ENCODE results near the gene PCDH9. TPM values are rescaled to one million over a fixed set of nuclear protein-coding genes. Genes with fewer than 3 reads are reported as not detected.

PCDH9 gene
- total RNA-seq, 4 donors from 2014 or later = 0.64 to 1.1 (median 0.82) TPM

DNA sequence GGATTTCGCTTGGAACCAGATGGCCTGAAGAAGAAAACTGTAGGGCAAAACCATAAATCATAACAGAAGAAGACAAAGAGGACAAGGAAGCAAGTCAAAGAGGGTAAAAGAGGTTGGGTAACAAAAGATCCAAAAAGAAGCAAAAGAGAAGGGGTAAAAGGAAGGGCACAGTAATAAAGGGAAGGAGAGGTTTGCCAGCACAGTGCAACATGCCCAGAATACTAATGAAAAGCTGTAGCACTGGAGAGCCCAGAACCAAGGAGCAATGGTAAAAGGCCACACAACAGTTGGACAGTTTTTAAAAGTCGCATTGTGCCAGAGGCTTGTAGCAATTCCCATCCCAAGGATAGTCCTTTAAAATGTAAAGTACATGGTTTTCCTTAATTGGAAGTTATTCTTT lies 506.6 kb downstream of the PCDH9 start:
- DNase-seq (ENCODE audit: low spot score in 2 of 2) = no peak
- Histone ChIP-seq H3K36me3 (no peaks in the 10 kb centered on the region), H3K9me3 (no peaks in the 10 kb centered on the region), H3K4me3 (no peak overlapping the region), H3K4me1 (no peaks in the 10 kb centered on the region), H3K27me3 (no peaks in the 10 kb centered on the region), H3K27ac (no peak overlapping the region)
- 75% methylated on average over 2 of the region's 2 CpGs for WGBS
- no peak for TF ChIP-seq POLR2AphosphoS5 (IDR thresholded peaks at IDR 0.05)
- no peak for TF ChIP-seq POLR2A (IDR thresholded peaks at IDR 0.05)
- TF ChIP-seq, protein P1, sequence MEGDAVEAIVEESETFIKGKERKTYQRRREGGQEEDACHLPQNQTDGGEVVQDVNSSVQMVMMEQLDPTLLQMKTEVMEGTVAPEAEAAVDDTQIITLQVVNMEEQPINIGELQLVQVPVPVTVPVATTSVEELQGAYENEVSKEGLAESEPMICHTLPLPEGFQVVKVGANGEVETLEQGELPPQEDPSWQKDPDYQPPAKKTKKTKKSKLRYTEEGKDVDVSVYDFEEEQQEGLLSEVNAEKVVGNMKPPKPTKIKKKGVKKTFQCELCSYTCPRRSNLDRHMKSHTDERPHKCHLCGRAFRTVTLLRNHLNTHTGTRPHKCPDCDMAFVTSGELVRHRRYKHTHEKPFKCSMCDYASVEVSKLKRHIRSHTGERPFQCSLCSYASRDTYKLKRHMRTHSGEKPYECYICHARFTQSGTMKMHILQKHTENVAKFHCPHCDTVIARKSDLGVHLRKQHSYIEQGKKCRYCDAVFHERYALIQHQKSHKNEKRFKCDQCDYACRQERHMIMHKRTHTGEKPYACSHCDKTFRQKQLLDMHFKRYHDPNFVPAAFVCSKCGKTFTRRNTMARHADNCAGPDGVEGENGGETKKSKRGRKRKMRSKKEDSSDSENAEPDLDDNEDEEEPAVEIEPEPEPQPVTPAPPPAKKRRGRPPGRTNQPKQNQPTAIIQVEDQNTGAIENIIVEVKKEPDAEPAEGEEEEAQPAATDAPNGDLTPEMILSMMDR (IDR thresholded peaks at IDR 0.05) = no peak
- TF ChIP-seq EP300 (IDR thresholded peaks at IDR 0.05) = no peak

DNA sequence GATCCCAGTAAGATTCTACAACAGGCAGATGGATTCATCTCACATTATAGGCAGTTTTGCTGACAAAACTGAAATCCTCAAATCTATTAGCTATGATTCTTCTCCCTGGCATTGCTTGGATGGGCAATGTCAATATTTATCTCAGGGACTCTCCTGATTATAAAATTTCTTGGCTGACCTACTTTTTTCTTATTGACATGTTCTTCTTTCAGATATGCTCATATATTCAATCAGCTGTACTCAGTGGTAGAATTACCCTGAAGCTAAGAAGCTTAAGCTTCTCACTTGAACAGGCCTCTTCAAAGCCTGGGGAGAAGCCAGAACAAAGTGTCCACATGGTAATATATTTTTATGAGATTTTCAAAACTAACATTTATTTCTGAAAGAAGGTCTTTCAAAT lies 513.6 kb downstream of the PCDH9 start:
- H3K4me1 ChIP-seq = no peaks in the 10 kb centered on the region
- H3K27me3 ChIP-seq = no peaks in the 10 kb centered on the region
- H3K9me3 ChIP-seq = no peaks in the 10 kb centered on the region
- H3K27ac ChIP-seq = no peak overlapping the region
- TF ChIP-seq, protein P1 (IDR thresholded peaks at IDR 0.05) = no peak
- TF ChIP-seq POLR2A (IDR thresholded peaks at IDR 0.05) (no peak), EP300 (IDR thresholded peaks at IDR 0.05) (no peak), POLR2AphosphoS5 (IDR thresholded peaks at IDR 0.05) (no peak)
- no peaks in the 10 kb centered on the region for H3K36me3 ChIP-seq
- no peak for DNase-seq (ENCODE audit: low spot score in 2 of 2)
- H3K4me3 ChIP-seq = no peak overlapping the region

DNA sequence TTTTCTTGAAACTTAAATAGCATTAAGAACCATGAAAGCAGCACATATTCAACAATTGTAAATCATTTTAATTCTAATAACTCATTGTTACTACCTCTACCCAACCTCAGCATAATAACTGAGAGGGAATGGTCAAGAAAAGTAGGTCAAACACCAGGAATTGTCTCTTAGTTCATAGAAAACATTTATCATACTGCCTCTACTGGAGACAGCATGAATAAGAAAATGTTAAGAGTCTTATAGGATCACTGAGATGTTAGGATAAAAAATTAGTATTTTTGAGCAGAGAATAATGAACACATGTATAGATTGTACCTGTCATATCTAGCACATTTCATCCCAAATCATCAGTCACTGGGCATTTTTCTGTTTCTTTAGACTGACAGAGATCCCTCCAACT lies 515.3 kb downstream of the PCDH9 start:
- Histone ChIP-seq H3K27ac (no peak overlapping the region), H3K36me3 (no peaks in the 10 kb centered on the region), H3K9me3 (no peaks in the 10 kb centered on the region), H3K4me1 (no peaks in the 10 kb centered on the region), H3K27me3 (no peaks in the 10 kb centered on the region), H3K4me3 (no peak overlapping the region)
- DNase-seq (ENCODE audit: low spot score in 2 of 2) = no peak
- TF ChIP-seq, protein P1 (IDR thresholded peaks at IDR 0.05) = no peak
- TF ChIP-seq POLR2A (IDR thresholded peaks at IDR 0.05) = no peak
- TF ChIP-seq POLR2AphosphoS5 (IDR thresholded peaks at IDR 0.05) = no peak
- no peak for TF ChIP-seq EP300 (IDR thresholded peaks at IDR 0.05)

DNA sequence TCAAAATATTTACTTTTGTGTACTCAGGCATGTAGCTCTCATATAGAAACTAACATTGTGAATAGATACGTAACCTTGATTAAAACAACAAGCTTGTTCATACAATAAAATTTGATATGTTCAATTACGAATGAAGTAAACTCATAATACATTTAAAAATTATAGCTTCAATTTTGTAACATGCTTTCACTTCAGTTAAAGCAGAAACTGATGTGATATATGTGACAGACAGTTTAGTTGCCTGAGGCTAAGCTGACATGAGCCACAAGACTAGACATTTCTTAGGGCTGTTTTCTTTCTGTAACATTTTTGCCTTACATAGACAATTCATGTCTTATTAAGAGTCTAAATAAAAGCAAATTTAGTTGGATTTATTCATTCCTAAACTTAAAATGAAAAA lies 526.0 kb downstream of the PCDH9 start:
- Histone ChIP-seq H3K9me3 (no peaks in the 10 kb centered on the region), H3K4me1 (no peaks in the 10 kb centered on the region), H3K27ac (no peak overlapping the region), H3K4me3 (no peak overlapping the region), H3K27me3 (no peaks in the 10 kb centered on the region), H3K36me3 (no peaks in the 10 kb centered on the region)
- no peak for DNase-seq (ENCODE audit: low spot score in 2 of 2)
- TF ChIP-seq EP300 (IDR thresholded peaks at IDR 0.05) (no peak), POLR2A (IDR thresholded peaks at IDR 0.05) (no peak), POLR2AphosphoS5 (IDR thresholded peaks at IDR 0.05) (no peak)
- TF ChIP-seq, protein P1 (IDR thresholded peaks at IDR 0.05) = no peak
- WGBS = 69% methylated on average over 2 of the region's 2 CpGs

DNA sequence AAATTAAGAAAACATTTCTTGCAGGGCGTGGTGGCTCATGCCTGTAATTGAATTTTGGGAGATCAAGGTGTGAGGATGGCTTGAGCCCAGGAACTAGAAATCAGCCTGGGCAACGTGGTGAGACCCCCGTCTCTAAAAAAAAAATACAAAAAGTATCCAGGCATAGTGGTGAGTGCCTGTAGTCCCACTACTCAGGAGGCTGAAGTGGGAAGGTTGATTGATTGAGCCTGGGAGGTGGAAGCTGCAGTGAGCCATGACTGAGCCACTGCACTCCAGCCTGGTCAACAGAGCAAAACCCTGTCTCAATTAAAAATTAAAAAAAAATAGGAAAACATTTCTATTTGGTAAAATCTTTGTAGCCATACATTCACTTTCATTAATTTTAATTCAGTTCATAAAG lies 526.5 kb downstream of the PCDH9 start:
- DNase-seq (ENCODE audit: low spot score in 2 of 2) = no peak
- Histone ChIP-seq H3K27ac (no peak overlapping the region), H3K4me3 (no peak overlapping the region), H3K4me1 (no peaks in the 10 kb centered on the region), H3K9me3 (no peaks in the 10 kb centered on the region), H3K36me3 (no peaks in the 10 kb centered on the region), H3K27me3 (no peaks in the 10 kb centered on the region)
- no peak for TF ChIP-seq EP300 (IDR thresholded peaks at IDR 0.05)
- no peak for TF ChIP-seq POLR2AphosphoS5 (IDR thresholded peaks at IDR 0.05)
- TF ChIP-seq, protein P1 (IDR thresholded peaks at IDR 0.05) = no peak
- TF ChIP-seq POLR2A (IDR thresholded peaks at IDR 0.05) = no peak
- WGBS = 71% methylated on average over 3 of the region's 3 CpGs

Data from suprapubic skin (tissue), 4 donors.